HG02759 (cell line): ENCODE data around the gene CFAP46.
"Not testable (repeated sequence)": the region's sequence is repeated elsewhere in the genome, so short reads cannot be mapped to it uniquely, and the experiment has no call there.

Source experiments
- ATAC-seq: cut with Tn5 transposase; IDR thresholded peaks from one replicate; pipeline ENCODE4 v1.9.1; 2021; ENCODE audit warnings: mild to moderate bottlenecking, moderate library complexity; ENCODE audit not compliant: unreplicated experiment

CFAP46 gene

GRCh38 chr10:132846631-132847415 is 95.5 kb downstream of the CFAP46 start:
- no peak for ATAC-seq

DNA sequence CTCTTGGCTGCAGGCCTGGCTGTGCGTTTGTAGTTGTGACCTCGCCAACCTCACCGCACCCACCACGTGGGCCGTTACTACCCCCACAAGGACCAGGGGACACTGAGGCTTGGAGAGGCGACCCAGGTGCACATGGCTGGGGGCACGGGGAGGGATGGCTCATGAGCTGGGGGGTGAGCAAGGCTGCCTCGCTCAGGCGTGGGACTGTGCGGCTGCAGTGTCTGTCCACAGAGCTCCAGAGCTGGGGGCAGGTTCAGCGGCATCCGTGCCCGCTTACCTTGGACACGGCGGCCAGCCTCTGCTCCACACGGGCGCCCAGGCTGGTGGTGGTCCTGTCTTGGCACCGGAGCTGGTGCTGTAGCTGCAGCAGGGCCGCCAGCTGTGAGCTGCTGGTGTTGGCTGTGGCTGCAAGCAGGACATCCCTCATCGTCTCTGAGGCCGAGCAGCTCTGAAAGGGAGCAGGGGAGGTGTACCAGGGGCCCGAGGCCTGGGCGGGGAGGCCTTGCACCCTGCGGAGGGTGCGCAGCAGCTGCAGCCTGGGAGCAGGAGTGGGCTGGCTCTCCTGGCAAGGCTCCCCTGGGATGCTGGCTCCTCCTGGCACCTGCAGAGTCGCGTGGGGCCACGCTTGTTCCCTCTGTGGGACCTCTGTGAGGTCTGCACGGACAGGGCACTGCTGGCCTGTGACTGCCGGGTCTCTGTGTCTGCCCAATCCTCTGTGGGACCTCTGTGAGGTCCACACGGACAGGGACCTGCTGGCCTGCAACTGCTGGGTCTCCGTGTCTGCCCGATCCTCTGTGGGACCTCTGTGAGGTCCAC is 96.4 kb downstream of the CFAP46 start:
- no peak for ATAC-seq

DNA sequence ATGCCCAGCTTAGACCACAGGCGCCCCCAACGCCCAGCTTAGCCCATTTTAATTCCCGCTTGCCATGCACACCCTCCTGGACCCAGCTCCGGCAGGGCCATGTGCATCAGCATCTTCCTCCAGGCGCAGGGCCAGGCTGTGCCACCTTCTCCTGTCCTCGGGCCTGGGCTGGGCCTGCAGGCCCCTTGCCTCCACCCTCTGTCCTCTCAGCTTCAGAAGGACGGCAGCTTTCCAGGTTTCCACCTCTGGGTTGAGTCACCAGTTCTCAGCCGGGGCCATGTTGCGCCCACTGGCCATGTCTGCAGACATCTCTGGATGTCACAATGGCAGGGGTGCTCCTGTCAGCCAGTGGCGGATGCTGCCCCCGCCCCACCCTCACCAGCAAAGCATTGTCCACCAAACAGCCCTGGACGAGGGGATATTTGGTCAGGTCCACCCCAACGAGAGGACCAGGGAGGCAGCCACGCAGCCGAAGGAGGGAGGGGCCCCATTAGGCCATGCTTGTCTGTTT is 97.3 kb downstream of the CFAP46 start:
- ATAC-seq, result no peak

DNA sequence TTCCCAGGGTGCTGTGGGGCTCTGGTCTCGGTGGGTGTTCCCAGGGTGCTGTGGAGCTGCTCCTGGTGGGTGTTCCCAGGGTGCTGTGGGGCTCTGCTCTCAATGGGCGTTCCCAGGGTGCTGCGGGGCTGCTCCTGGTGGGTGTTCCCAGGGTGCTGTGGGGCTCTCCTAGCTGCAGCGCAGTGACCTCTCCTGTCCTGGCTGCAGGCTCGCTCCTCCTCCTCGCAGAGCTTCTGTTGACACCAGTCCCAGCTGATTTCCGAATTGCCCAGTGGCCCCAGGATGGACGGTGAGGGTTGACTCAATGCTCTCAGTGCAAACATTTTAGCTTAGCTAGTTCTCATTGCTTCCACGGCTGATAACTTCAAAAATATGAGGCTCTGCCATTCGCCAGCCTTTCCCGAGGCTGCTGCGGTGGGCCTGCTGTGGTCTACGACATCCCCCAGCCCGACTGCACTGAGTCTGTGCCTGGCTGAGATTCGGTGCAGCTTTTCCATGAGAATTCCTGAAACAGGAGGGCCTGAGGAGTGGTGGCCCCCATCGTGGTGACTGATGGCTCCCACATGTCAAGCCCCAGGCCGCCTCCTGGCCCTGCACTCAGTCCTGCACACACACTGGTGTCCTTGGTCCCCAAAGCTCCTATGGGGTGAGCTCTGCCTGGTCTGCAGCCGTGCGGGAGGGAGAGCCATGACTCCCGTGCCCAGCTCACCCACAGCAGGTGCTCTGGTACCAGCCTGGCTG is 98.1 kb downstream of the CFAP46 start:
- no peak for ATAC-seq

DNA sequence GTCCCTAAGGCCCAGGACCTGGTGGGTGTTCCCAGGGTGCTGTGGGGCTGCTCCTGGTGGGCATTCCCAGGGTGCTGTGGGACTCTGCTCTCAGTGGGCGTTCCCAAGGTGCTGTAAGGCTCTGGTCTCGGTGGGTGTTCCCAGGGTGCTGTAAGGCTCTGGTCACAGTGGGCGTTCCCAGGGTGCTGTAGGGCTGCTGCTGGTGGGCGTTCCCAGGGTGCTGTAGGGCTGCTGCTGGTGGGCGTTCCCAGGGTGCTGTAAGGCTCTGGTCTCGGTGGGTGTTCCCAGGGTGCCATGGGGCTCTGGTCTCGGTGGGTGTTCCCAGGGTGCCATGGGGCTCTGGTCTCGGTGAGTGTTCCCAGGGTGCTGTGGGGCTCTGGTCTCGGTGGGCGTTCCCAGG is 99.1 kb downstream of the CFAP46 start:
- not testable (repeated sequence) for ATAC-seq

DNA sequence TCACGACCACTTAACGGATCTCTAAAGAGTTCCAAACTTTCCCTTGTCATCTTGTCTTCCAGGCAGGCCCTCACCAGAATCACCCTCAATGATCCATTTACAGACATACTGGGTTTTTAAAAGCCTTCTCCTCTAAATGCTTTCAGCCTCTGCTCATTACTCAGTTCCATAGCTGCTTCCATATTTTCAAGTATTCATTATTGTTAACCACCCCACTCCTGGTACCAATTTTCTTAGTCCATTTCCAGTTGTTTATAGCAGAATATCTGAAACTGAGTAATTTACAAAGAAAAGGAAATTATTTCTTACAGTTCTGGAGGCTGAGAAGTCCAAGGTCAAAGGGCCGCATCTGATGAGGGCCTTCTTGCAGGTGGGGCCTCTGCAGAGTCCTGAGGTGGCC is 100.0 kb downstream of the CFAP46 start:
- ATAC-seq, result no peak

DNA sequence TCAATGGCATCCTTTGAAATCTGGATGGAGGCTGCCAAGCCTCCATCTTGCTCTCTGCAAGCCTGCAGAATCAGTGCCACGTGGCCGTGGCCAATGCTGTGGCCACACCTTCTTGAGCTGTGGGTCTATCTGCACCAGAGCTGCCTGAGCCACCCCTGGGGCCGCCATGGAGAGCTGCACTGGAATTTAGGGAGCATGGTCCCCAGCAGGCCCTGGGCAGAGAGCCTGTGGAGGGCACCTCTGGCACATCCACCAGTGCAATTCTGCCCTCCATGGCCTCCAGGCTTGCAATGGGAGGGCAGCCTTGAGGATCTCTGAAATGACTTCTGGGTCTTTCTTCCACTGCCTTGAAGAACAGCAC is 100.8 kb downstream of the CFAP46 start:
- no peak for ATAC-seq

DNA sequence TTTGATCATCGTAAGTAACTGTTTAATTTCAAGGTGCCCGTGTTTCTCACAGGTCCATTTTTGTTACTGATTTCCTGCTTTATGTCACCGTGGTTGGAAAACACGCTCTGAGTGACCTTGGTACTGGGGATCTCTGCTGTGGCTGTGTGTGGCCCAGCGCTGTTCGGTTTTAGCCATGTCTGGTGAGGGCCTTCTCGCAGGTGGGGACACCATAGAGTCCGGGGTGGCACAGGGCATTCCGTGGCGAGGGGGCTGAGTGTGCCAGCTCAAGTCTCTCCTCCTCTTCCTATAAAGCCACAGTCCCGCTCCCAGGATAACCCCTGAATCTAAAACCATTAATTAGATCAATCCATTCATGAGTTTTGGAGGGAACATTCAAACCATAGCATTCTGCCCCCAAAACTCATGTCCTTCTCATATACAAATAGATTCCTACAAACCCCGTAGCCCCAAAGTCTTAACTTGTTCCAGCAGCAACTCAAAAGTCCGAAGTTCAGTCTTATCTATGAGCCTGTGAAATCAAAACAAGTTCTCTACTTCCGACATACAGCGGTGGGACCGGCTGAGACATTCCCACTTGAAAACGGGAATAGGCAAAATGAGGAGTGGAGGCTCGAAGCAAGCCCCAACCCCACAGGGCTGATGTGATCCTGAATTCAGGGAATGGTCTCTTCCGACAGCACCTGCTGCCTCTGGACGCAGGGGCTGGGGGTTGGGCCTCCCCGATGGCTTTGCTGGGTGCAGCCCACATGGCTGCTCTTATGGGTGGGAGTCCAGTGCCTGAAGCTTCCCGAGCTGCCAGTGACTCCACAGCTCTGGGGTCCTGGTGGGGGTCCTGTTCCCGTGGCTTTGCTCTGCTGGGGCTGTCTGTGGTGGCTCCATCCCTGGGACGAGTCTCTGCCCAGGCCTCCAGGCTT is 101.4 kb downstream of the CFAP46 start:
- ATAC-seq, result no peak

- no peak for ATAC-seq
These were observed 103.3 kb downstream of the CFAP46 start for GRCh38 chr10:132839061-132839460.

GRCh38 chr10:132838346-132838970 is 103.9 kb downstream of the CFAP46 start:
- ATAC-seq, result no peak

GRCh38 chr10:132837905-132838304 is 104.5 kb downstream of the CFAP46 start:
- ATAC-seq, result no peak

DNA sequence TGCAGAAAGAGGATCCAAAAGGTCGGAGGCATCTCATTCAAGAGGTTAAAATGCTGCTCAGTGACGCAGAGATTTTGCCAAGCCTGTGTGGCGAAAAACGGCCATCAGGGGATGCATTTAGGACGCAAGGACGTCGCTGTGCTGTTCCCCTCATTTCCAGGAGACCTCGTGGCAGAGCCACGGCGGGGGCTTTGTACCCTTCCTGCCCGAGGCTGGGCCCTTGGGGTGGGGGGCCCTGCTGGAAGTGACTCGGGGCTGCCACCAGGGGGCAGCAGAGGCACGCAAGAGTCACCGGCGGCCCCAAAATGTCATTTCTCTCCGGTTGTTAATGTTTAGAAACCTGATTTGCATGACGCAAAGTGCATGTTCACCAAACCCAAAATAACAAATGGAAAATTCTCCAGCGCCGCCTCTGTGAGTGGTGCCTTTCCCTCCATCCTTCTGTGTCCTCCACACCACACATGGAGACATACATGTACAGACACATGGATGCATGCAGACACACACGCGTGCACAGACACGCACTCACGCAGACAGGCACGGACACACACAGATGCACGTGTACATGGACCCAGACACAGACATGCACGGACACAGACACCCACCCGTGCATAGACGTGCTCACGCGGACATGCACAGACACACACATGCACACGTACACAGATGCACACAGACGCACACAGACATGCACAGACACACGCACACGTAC is 105.4 kb downstream of the CFAP46 start:
- no peak for ATAC-seq

GRCh38 chr10:132836248-132836831 is 106.0 kb downstream of the CFAP46 start:
- ATAC-seq, result no peak

- no peak for ATAC-seq
These were observed 106.5 kb downstream of the CFAP46 start for GRCh38 chr10:132835848-132836233.

DNA sequence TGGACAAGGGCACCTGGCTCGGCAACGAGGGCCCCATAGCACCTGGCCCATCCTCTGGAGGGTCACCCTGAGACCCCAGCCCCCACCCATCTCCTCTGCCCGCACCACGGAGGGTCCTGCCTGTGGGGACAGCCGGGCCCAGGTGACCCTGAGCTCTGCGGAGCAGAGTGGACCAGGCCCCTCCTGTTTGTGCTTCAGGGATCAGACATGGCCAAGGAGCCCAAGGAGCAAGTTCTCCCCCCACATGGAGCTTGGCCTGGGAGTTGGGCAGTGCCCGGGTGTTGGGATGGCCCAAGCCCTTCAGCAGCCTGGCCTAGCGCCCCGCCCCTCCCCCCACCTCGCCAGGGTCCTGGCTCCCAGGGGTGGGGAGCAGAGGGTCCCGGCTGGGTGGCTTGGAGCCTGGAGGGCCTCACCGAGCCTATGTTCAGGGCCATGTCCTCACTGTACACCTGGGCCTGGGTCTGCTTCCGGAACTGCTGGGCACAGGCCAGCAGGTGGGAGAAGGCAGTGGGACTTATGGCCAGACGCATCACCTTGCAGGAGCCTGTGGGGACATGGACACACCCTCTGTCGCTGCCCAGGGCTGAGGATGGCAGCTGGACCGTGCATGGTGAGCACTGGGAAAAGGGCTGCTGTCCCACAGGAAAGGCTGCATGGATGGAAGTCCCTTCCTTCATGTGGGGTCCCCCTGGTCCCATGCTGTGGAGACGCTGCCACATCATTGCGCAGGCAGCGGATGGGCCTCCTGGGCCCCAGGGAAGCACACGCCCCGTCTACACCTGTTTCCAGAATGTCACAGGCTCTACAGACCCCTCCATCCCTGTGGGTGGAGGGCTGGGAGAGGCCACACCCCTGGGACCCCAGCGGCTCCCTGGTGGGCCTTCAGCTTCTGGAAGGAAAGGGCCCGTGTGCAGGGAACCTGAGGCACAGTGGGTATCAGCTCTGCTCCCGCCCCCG is 107.2 kb downstream of the CFAP46 start:
- ATAC-seq, result no peak

DNA sequence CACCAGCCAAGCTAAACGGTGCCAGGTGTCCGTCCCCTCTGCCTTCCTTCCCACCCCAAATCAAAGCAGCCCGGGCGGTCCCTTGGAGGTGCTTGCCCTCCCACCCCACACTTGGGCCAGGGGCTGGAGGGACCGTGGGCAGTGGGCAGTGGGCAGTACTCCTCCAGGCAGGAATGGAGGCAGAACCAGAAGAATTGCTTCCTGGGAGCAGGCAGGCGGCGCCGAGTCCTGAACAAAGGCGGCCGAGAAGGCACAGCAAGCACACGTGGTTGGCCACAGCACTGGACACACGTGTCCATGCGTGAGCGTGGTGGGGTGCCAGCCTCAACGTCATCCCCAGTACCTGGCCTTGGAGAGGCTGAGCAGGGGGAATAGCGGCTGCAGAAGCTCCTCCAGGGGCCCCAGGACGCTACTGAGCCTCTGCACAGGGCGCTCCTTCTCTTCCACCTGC is 108.0 kb downstream of the CFAP46 start:
- ATAC-seq, result no peak

DNA sequence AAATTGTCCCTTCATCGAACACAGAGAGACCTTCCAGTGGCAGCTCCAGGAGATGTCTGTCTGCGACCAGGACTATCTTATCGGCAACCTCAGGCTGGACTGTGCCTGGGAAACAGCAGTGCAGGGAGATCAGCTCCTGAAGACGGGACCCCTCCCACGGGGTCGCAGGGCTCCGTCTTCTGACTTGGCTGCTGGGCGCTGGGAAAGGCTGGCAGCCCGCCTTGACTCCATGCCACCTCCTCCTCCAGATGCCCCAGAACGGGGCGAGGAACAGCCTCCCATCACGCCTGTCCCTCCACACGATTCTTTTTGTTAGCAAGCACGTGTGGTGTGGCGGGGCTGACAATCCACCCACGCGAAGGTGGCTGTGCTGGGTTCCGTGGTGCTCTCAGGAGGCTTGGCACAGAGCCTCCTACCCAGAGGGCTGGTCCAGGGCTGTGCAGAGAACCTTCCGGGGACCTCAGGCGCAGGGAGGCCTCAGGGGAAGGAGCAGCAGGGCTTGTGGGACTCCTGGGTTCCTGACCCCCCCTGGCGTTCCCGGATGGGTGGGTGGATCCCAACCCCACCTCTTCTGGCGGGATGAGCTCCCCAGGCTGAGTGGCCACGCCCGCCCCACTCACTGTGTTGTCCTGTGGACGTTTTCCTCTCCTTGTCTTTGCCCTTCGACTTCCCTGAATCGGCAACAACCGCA is 108.8 kb downstream of the CFAP46 start:
- no peak for ATAC-seq
